OCI-LY3 (cell line): Measurements from ENCODE around the gene APOBEC3C.
"Not testable (repeated sequence)": the region's sequence is repeated elsewhere in the genome, so short reads cannot be mapped to it uniquely, and the experiment has no call there.

Experiments used
- EZH2phosphoT487 ChIP-seq: fragments of 200-600 bp; shearing (Covaris generic); IDR thresholded peaks from 2 replicates; pipeline ENCODE4 v1.6.1; 2018; ENCODE audit warnings: antibody characterized with exemption, mixed run types, low read depth
- TF ChIP-seq, protein P1 (sequence below): fragments of 200-600, 300-600 bp; sonication (generic); IDR thresholded peaks from 2 replicates; pipeline ENCODE4 v1.5.1; 2014; ENCODE audit warnings: antibody characterized with exemption, low read length, low read depth

DNA sequence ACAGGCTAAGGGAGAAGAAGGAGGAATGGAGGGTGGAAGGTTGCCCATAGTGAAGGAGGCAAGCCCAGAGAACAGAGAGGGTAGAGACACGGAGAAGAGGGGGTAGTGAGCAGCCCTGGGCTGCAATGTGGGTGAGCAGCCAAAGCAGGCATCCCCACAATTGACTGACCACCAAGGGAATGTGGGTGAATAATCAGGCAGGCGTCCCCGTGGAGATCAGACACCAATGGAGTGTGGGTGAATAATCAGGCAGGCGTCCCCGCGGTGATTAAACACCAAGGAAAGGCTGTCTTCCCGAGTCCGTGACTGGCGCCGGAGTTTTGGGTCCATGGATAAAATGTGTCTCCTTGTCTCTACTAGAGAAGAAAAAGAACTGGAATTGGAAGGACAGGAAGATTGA is 47.9 kb downstream of the APOBEC3C start:
- TF ChIP-seq, protein P1, sequence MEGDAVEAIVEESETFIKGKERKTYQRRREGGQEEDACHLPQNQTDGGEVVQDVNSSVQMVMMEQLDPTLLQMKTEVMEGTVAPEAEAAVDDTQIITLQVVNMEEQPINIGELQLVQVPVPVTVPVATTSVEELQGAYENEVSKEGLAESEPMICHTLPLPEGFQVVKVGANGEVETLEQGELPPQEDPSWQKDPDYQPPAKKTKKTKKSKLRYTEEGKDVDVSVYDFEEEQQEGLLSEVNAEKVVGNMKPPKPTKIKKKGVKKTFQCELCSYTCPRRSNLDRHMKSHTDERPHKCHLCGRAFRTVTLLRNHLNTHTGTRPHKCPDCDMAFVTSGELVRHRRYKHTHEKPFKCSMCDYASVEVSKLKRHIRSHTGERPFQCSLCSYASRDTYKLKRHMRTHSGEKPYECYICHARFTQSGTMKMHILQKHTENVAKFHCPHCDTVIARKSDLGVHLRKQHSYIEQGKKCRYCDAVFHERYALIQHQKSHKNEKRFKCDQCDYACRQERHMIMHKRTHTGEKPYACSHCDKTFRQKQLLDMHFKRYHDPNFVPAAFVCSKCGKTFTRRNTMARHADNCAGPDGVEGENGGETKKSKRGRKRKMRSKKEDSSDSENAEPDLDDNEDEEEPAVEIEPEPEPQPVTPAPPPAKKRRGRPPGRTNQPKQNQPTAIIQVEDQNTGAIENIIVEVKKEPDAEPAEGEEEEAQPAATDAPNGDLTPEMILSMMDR, result not testable (repeated sequence)
- not testable (repeated sequence) for TF ChIP-seq EZH2phosphoT487
